HG02763 (cell line): Measurements from ENCODE around the gene AAMP.
"Not testable (repeated sequence)": the region's sequence is repeated elsewhere in the genome, so short reads cannot be mapped to it uniquely, and the experiment has no call there.

Source experiments
- ATAC-seq: cut with Tn5 transposase; IDR thresholded peaks from one replicate; pipeline ENCODE4 v1.9.1; 2021; ENCODE audit warnings: mild to moderate bottlenecking, moderate library complexity; ENCODE audit not compliant: unreplicated experiment

AAMP gene

GRCh38 chr2:218276986-218277755, 7.2 kb upstream of the AAMP start:
- ATAC-seq = no peak

- no peak for ATAC-seq
Observed at GRCh38 chr2:218275371-218276072, 5.6 kb upstream of the AAMP start.

- no peak for ATAC-seq
Observed at GRCh38 chr2:218274586-218274985, 4.6 kb upstream of the AAMP start.

DNA sequence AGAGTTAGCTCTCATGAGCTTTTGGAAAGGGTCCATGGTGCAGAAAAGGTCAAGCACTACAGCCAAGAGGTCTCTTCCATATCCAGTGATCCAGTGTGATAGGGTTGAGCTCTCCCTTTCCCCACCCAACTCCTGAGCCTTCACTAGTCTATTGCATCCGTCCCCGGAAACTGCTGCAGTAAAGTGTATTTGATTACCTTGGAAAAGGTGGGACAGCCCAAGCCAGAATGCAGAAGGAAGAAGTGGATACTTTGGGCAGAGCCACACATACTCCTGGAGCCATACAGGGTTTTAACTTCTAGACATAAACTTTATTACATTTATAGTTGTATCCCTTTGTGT, 3.9 kb upstream of the AAMP start:
- ATAC-seq = no peak

DNA sequence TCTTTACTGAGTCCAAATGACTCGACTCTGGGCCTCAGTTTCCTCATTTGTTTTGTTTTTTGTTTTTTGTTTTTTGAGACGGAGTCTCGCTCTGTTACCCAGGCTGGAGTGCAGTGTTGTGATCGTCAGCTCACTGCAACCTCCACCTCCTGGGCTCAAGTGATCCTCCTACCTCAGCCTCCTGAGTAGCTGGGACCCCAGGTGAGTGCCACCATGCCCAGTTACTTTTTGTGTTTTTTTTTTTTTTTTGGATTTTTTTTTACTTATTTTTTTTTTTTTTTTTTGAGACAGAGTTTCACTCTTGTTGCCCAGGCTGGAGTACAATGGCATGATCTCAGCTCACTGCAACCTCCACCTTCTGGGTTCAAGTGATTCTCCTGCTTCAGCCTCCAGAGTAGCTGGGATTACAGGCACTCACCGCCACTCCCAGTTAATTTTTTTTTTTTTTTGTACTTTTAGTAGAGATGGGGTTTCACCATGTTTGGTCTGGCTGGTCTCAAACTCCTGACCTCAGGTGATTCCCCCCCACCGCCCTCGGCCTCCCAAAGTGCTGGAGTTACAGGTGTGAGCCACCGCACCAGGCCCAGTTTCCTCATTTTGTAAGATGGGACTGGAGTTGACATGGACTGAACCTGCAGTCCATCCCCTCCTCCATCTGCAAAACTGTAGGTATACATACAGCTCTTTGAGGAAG, 3.4 kb upstream of the AAMP start:
- ATAC-seq = not testable (repeated sequence)

DNA sequence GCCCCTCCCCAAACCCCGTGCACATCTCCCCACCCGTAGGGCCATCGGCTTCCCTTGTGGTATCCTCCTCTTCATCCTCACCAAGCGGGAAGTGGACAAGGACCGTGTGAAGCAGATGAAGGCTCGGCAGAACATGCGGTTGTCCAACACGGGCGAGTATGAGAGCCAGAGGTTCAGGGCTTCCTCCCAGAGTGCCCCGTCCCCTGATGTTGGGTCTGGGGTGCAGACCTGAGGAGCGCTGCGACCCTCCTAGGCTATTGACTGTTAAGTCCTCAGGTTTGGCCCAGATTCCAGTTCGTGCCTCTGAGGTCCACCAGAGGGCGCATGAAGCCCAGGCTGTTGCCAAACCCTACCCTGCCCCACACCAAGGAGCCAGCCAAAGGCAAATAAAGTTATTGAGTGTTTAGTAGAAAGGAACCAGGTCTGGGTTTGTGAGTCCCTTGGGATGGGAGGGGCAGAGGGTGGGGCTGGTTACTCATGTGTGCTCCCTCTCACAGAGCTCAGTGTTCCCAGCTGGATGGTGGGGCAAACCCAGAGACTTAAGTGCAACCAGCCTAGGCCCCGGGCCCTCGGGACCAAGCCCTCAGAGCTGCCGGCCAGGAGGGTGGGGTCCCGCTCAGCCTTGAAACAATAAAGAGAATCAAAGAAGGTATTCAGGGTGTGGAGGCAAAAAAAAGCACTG, 2.7 kb upstream of the AAMP start:
- no peak for ATAC-seq

DNA sequence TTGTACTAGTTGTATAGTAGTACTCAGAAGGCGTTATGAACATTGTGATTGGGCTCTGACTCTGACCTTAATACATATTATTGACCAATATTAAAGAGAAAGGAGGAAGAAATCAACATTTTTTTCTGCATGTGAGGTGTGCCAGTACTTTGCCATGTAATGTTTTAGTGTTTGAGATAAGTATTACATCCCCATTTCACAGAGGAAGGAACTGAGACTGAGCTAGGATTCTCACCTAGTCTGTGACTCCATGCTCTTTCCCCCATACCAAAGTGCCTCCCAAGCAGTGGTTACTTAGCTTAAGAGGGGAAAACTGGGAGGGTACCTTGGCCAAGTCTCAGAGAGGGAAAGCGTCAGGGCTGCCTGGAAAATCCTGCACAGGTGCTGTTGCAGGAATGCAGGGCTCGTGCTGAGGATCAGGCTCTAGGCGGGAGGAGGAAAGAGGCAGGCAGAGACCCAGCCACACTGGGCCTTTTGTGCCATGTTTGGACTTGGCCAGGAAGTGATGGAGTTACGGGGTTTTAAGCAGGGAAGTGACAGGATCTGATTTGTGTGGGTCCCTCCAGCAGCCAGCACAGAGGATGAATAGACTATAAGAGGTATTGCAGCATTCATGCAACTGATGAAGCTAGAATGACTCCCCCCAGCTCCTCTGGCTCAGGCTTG, 2.1 kb upstream of the AAMP start:
- no peak for ATAC-seq

GRCh38 chr2:218271487-218271797, 1.5 kb upstream of the AAMP start:
- ATAC-seq = no peak

DNA sequence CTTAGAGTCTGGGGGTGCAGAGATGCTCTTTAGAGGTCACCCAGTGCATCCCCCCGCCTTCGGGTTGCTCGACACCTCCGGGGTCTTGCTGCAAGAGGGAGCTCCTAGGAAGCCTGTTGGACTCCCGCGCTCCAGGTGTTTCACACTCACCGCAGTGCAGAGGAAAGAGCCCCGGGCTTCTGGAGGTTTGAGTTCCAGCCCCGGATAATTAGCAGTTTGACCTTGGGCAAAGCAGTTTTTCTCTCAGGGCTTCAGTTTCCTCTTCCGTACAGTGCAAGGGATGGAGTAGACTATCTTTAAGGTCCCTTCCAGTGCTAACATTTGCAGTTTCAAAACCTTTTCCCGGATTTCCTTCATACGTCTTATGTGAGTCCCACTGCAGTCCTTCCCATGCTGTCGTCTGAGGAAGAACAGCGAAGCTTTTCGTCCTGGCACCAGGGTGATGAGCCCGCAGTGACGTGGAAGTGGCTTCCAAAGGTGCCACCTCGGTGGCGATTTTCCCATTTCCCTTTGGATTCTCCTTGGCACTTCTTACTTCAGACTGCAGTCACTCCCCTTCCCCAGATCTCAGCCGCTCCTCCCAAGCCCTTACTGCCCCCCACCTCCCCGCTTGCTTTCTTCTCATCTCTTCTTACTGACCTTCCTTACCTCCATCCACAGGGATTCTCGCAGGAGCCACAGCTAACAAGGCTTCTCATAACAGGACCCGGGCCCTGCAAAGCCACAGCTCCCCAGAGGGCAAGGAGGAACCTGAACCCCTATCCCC, 967 bp upstream of the AAMP start:
- ATAC-seq = no peak

DNA sequence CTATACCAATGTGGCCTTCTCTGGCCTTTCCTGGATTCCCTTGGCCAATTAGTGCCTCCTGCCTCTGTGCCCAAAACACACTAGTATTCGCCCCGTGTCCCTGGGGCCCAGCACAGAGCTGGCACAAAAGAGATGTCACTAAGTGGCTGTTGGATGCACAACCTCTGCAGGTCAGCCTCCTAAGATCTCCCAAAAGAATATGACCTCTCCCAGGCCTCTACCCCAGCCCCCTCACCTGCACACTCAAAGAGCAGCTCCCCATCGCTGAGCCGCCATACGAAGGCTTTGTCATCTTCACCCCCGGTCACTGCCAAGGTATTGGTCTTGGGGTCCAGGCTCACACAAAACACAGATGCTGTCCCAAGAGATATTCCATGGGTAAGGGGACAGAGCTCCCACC, 2.7 kb downstream of the AAMP start:
- no peak for ATAC-seq

DNA sequence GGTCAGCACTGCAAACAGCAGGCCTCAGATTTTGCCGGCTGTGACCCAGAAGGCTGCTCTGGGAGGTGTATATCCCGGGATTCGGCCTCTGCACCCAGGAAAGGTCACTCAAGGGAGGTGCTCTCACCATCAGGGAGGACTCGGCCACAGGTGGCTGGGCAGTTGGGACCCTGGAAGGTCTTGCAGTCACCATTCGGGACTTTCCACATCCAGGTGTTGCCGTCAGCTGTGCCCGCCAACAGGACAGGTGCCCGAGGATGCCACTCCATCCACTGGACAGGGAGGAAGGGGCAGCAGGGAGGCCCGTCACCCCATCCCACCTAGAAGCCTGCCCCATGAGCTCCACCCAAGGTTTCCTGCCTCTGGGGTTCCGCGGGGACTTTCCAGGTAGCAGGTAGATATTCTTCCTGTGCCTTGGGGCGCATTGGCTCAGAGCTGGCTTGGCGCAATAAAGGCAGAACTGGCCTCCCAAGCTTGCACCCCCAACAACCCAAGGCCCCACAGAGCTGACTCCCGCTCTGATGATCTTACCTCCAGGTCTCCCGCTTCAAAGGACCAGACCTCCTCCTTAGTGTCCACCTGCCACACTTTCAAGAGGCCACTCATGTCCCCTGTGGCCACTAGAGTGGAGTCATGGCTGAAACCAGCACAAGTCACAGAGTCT, 3.5 kb downstream of the AAMP start:
- ATAC-seq = no peak

- no peak for ATAC-seq
Observed at GRCh38 chr2:218265626-218266025, 4.3 kb downstream of the AAMP start.

DNA sequence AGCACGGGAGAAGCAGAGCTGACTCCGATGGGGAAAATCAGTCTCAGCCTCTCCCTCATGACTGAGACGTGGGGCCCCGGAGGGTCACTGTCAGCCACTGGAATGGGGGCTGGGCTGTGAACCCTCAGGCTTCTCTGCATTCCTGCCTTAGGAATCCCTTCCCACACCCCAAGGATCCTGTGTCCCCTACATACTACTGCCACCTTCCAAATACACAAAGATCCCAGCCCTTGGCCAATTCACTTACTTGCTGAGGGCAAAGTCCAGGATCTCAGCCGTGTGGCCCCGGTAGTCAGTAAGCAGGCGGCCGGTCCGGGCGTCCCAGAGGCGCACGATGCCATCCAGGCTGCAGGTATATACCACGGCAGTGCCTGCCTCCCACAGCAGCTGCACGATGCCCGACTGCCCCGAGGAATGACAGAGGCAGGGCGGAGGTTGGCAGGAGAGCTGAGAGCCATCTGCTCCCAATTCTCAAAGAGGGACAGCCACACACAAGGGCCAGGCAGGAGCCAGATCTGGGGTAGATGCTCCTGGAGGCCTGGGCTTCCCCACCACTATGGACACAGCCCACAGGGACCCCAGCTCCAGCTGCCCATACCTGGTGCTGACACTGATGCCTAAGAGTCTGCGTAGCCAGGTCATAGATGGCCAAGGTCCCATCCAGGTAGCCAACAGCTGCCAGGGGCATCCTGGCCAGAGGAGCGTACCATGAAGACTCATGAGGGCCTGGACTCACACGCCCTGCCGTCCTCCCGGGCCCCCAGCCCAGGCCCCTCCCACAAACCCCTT, 5.0 kb downstream of the AAMP start:
- no peak for ATAC-seq

DNA sequence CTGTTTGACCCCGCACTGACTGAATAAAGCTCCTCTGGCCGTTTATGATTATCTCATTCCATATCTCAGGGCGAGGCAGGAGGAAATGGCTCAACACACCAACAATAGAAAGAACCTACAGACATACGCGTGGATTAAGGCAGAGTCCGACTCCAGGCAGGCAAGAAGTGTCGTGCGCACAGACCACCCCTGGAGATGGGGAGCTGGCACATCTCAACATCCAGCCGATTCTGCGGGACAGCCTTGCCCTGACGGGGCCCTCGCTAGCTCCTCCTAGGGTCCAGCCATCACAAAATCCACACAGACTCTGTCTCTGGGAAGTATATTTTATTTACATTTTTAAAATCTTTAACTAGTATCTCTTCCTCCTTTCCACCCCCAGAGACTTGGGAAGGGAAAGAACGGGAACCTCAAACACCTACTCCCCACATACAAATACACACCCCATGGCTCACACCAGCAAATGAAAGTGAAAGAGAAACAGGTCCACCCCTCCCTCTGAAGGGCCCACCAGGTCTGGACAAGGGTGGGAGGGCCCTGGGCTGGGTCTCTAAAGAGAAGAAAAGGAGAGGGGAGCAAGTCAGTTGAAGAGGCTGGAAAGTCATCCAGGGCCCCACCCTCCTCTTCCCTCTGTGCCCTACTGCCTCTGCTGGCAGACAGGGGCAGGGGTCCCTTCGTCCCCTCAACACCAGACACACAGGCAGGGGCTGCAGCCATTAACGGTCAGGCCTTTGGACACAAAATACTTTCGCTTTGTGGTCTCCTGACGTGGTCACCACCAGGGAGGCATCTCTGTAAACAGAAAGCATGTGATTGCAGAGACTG, 5.9 kb downstream of the AAMP start:
- ATAC-seq = no peak

GRCh38 chr2:218262631-218263586, 7.0 kb downstream of the AAMP start:
- no peak for ATAC-seq

GRCh38 chr2:218262237-218262600, 7.7 kb downstream of the AAMP start:
- ATAC-seq = no peak
